Glomerular visceral epithelial cell (primary cell): ENCODE data around the gene DAZ3.
"Not testable (repeated sequence)": the region's sequence is repeated elsewhere in the genome, so short reads cannot be mapped to it uniquely, and the experiment has no call there.

ENCODE experiments used
- DNase-seq: peaks from one replicate; pipeline ENCODE4 v3.0.0-alpha.2; 2016; ENCODE audit errors: extremely low spot score

The DAZ3 gene, protein sequence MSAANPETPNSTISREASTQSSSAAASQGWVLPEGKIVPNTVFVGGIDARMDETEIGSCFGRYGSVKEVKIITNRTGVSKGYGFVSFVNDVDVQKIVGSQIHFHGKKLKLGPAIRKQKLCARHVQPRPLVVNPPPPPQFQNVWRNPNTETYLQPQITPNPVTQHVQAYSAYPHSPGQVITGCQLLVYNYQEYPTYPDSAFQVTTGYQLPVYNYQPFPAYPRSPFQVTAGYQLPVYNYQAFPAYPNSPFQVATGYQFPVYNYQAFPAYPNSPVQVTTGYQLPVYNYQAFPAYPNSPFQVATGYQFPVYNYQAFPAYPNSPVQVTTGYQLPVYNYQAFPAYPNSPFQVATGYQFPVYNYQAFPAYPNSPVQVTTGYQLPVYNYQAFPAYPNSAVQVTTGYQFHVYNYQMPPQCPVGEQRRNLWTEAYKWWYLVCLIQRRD

GRCh38 chrY:24813293-24813692 is at the start of gene DAZ3:
Gene DAZ3 (minus strand): TSS chrY:24813393. CDS start chrY:24813185, 208 bp downstream.
- DNase-seq, result not testable (repeated sequence)

GRCh38 chrY:24833619-24834018 is 20.4 kb upstream of the DAZ3 start, which contains the start of gene DAZ4:
Gene DAZ4 (plus strand): TSS chrY:24833919. CDS start chrY:24834127, 208 bp downstream.
- not testable (repeated sequence) for DNase-seq

GRCh38 chrY:24825069-24825468 is 11.9 kb upstream of the DAZ3 start:
- not testable (repeated sequence) for DNase-seq

DNA sequence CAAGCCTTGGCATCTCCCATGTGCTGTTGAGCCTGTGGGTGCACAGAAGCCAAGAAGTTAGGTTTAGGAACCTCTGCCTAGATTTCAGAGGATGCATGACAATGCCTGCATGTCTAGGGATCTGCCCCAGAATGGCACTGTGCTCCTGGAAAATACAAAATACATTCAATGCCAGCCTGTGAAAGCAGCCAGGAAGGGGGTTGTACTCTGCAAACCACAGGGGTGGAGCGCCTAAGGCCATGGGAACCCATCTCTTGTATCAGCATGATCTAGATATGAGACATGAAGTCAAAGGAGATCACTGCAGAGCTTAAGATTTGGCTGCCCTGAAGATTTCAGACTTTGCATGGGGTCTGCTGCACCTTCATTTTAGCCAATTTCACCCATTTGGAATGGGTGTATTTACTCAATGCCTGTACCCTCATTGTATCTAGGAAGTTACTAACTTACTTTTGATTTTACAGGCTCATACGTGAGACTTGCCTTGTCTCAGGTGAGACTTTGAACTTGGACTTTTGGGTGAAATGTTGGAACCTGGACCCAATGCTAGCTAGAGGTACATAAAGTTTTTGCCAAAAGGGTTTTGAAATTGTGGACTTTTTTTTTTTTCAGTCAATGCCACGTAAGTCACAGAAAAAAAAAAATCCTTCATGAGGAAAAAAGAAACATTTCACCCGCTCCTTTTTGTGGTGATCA is 11.1 kb upstream of the DAZ3 start:
- not testable (repeated sequence) for DNase-seq

- DNase-seq, result not testable (repeated sequence)
Observed at GRCh38 chrY:24821836-24822235, 8.6 kb upstream of the DAZ3 start.
